Activated CD4-positive, alpha-beta T cell treated with anti-CD3 and anti-CD28 coated beads, Interleukin-2, amount 10 ng/mL, durations not matched to agents 24 days and 14 days (primary cell): Measurements from ENCODE around the gene PRKAR1B. TPM values are rescaled to one million over a fixed set of nuclear protein-coding genes. Genes with fewer than 3 reads are reported as not detected.
"Not testable (repeated sequence)": the region's sequence is repeated elsewhere in the genome, so short reads cannot be mapped to it uniquely, and the experiment has no call there.

Experiments used
- DNase-seq: peaks from one replicate; pipeline ENCODE4 v3.0.0; 2022
- H3K27ac Mint-ChIP-seq: one replicate; pipeline ENCODE4 v1.8.0; 2022; ENCODE audit warnings: mild to moderate bottlenecking, mixed read lengths
- H3K27me3 Mint-ChIP-seq: one replicate; pipeline ENCODE4 v1.8.0; 2022; ENCODE audit warnings: mixed read lengths
- H3K36me3 Mint-ChIP-seq: one replicate; pipeline ENCODE4 v1.8.0; 2022; ENCODE audit warnings: low read depth, mild to moderate bottlenecking, mixed read lengths
- H3K4me1 Mint-ChIP-seq: one replicate; pipeline ENCODE4 v1.8.0; 2021; ENCODE audit warnings: mixed read lengths
- H3K4me3 Mint-ChIP-seq: one replicate; pipeline ENCODE4 v1.8.0; 2022; ENCODE audit warnings: mild to moderate bottlenecking, moderate library complexity, mixed read lengths
- H3K9me3 Mint-ChIP-seq: one replicate; pipeline ENCODE4 v1.8.0; 2021; ENCODE audit warnings: mixed read lengths
- intact Hi-C: fragments of 100-400 bp; cut with micrococcal nuclease; formaldehyde crosslinking; loops from one replicate; pipeline ENCODE4 v1.15.1; 2023
- total RNA-seq: library from RNA; stranded (reverse); gene quantifications from 2 replicates; pipeline ENCODE4 v1.2.3, GENCODE V29; 2022

The PRKAR1B gene
- total RNA-seq, 1 donor from 2014 or later: 47.0 TPM

DNA sequence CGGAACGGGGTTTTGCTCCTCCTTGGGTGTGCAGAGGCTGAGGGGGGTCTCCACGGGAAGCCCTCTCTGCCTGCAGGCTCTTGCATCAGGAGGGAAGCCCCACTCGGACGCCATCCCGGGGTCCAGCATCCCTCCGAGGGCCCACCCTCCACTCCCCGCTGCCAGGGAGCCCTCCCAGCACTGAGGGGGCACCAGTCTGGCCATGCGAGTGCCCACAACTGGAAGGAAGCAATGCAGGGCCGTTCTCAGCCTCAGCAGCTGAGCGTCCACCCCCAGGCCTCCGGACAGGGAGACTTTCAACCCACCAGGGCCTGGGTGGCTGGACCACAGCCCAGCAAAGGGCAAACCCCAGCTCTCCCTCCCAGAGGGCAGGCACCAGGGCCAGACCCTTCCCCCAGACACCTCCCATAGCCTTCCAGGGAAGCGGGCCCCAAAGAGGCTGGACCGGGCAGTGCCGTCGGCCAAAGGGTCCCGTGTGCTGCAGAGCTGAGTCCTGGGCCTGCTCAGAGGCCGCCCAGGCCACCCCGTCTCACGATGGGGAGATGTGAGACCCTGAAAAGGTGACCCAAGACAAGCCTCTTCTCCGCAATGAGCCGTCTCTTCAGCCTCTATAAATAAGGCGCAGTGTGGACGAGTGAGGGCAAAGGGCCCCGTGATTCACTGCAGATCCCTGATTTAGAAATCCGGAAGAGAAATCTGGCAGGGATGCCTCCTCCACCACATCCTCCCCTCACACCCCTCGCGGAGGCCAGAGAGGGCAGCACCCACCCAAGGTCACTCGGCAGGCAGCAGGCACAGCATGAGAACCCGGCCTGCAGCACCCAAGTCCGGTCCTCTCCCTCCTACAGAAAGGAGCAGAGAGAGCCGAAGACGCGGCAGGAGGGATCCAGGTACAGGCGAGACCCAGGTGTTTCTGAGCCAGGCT, 82.4 kb downstream of the PRKAR1B start:
- H3K9me3 Mint-ChIP-seq: no peaks in the 10 kb centered on the region
- intact Hi-C loops: no loop called here
- peaks cover 9% of the 10 kb centered on the region for H3K36me3 Mint-ChIP-seq
- peaks cover 6% of the 10 kb centered on the region for H3K4me1 Mint-ChIP-seq
- no peak overlapping the region for H3K4me3 Mint-ChIP-seq
- no peak overlapping the region for H3K27ac Mint-ChIP-seq
- no peak for DNase-seq
- no peaks in the 10 kb centered on the region for H3K27me3 Mint-ChIP-seq

DNA sequence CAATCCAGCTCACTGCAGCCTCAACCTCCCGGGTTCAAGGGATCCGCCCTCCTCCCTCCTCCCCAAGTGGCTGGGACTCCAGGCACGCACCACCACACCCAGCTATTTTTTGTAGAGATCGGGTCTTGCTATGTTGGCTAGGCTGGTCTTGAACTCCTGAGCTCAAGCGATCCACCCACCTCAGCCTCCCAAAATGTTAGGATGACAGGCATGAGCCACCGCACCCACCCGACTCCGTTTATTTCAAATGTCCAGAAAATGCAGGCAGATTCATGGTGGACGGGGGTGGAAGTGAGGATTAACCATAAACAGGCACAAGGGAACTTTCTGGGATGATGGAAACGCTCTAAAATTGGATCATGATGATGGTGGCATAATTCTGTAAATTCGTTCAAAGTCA, 85.1 kb downstream of the PRKAR1B start:
- intact Hi-C loops: no loop called here
- Mint-ChIP-seq H3K9me3 (no peaks in the 10 kb centered on the region), H3K36me3 (peaks cover 7% of the 10 kb centered on the region), H3K27ac (no peak overlapping the region), H3K27me3 (no peaks in the 10 kb centered on the region), H3K4me1 (peaks cover 6% of the 10 kb centered on the region), H3K4me3 (no peak overlapping the region)
- no peak for DNase-seq

DNA sequence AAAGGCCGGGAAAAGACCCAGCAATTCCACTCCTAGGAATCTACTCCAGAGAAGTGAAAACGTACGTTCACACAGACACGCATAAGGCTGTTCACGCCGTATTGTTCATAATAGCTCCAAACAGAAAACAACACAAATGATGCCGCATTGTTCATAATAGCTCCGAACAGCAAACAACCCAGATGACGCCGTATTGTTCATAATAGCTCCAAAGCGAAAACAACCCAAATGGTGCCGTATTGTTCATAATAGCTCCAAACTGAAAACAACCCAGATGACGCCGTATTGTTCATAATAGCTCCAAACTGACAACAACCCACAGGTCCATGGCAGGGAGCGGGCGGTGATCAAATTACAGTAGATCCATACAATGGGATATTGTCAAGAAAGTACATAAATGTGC, 85.8 kb downstream of the PRKAR1B start:
- DNase-seq: no peak
- Mint-ChIP-seq H3K36me3 (peaks cover 6% of the 10 kb centered on the region), H3K4me1 (peaks cover 6% of the 10 kb centered on the region), H3K27ac (no peak overlapping the region), H3K9me3 (no peaks in the 10 kb centered on the region), H3K27me3 (no peaks in the 10 kb centered on the region), H3K4me3 (no peak overlapping the region)
- intact Hi-C loops: no loop called here

DNA sequence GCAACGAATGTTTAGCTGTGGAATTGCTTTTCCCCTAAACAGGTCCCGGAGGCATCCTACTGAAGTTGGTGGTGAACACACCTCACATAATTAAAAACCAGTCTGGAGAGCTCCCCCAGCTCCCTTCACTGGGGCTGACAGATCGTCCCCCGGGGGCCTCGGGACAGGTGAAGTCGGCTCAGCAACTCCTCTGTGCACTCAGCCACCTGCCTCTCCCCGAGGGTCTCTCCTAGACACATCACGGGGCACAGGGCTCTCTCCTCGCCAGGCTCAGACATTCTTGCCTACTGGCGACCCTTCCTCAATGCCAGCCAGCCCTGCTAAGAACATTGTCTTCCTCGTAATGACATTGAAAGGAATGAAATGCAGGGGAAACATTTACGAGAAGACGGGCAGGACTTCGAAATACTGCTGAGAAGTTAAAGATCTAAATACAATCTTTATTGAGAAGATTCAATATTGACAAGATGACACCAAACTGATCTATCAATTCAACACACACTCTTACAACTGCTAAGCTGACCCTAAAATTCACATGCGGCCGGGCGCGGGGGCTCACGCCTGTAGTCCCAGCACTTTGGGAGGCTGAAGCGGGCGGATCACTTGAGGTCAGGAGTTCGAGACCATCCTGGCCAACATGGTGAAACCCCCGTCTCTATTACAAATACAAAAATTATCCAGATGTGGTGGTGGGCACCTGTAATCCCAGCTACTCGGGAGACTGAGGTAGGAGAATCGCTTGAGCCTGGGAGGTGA, 88.6 kb downstream of the PRKAR1B start:
- H3K4me1 Mint-ChIP-seq: peaks cover 6% of the 10 kb centered on the region
- no peak for DNase-seq
- no peaks in the 10 kb centered on the region for H3K9me3 Mint-ChIP-seq
- H3K27ac Mint-ChIP-seq: no peak overlapping the region
- H3K4me3 Mint-ChIP-seq: no peak overlapping the region
- intact Hi-C loops: loop anchor here (10.0 kb wide), 1 partner anchor 304 kb away; no protein-coding TSS in a partner anchor
- peaks cover 6% of the 10 kb centered on the region for H3K36me3 Mint-ChIP-seq
- H3K27me3 Mint-ChIP-seq: no peaks in the 10 kb centered on the region

DNA sequence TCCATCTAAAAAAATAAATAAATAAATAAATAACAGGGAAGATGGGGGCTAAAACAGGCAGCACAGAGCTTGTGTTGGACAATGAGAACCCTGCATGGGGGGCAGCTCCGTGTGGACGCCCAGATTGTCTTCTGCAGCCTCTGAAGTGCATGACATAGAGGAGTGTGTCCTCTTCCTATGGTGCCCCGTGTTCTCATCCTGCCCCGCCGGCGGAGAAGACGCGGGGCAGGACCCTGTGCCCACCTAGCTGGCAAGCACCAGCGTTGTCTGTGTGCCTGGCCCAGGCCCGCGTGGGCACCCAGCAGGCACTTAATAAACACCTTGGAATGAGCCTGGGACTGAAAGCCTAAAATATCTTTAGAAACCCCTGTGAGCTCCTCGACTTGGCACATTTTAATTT, 89.3 kb downstream of the PRKAR1B start:
- H3K27ac Mint-ChIP-seq: no peak overlapping the region
- intact Hi-C loops: loop anchor here (10.0 kb wide), 1 partner anchor 303 kb away; no protein-coding TSS in a partner anchor
- no peaks in the 10 kb centered on the region for H3K27me3 Mint-ChIP-seq
- no peaks in the 10 kb centered on the region for H3K9me3 Mint-ChIP-seq
- peaks cover 6% of the 10 kb centered on the region for H3K4me1 Mint-ChIP-seq
- H3K4me3 Mint-ChIP-seq: no peak overlapping the region
- DNase-seq: no peak
- peaks cover 6% of the 10 kb centered on the region for H3K36me3 Mint-ChIP-seq

DNA sequence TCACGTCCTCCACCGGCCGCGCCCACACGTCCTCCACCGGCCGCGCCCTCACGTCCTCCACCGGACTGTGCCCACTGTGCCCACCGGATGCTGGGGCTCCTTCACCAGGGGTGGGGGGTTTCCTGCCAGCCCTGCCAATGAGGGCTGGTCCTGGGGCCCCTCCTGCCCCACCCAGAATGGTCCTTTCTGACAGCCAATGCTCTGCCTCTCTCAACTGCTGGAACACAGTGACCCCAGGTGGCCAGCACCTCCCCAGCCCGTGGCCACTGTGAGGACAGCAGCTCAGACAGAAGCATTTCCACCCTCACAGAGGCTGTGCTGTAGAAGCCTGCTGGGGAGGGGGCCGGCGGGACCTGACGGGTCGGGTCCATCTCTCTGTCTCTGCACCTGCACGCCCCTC, 90.7 kb downstream of the PRKAR1B start:
- intact Hi-C loops: loop anchor here (10.0 kb wide), 1 partner anchor 302 kb away; no protein-coding TSS in a partner anchor
- peaks cover 6% of the 10 kb centered on the region for H3K4me1 Mint-ChIP-seq
- DNase-seq: peak; percentile 79
- no peak overlapping the region for H3K27ac Mint-ChIP-seq
- no peaks in the 10 kb centered on the region for H3K9me3 Mint-ChIP-seq
- no peak overlapping the region for H3K4me3 Mint-ChIP-seq
- H3K27me3 Mint-ChIP-seq: no peaks in the 10 kb centered on the region
- H3K36me3 Mint-ChIP-seq: peaks cover 4% of the 10 kb centered on the region

DNA sequence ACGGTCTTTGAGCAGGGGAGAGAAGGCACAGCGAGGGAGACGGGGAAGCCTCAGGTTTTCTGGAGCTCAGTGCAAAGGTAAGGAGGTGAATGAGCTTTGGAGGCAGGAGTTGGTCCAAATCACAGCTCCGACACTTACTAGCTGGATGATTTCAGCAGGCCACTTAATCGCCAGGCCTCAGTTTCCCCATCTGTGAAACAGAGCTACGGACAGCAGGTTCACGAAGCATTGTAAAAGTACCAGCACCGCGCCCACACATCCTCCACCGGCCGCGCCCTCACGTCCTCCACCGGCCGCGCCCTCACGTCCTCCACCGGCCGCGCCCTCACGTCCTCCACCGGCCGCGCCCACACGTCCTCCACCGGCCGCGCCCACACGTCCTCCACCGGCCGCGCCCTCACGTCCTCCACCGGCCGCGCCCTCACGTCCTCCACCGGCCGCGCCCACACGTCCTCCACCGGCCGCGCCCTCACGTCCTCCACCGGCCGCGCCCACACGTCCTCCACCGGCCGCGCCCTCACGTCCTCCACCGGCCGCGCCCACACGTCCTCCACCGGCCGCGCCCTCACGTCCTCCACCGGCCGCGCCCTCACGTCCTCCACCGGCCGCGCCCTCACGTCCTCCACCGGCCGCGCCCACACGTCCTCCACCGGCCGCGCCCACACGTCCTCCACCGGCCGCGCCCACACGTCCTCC, 91.2 kb downstream of the PRKAR1B start:
- not testable (repeated sequence) for H3K27me3 Mint-ChIP-seq, H3K27ac Mint-ChIP-seq, H3K4me1 Mint-ChIP-seq, H3K9me3 Mint-ChIP-seq, H3K4me3 Mint-ChIP-seq, H3K36me3 Mint-ChIP-seq, DNase-seq
- intact Hi-C loops: loop anchor here (10.0 kb wide), 1 partner anchor 301 kb away; no protein-coding TSS in a partner anchor

DNA sequence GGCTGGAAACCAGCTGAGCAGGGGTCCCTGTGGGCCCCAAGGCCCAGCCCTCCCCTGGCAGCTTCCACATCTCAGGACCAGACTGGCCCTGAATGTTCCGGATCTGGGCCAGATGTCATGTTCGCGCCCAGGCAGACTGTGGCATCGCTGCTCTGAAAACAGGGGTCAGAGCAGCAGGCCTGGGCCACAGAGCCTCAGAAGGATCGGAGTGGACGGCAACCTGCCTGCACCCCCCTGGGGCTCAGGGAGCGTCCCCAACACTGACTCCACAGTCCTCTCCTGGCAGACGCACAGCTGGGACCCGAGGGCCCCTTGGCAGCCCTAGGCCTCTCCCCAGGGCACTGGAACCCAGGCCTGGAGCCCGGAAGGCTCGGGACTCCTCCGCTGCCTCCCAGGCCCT, 91.9 kb downstream of the PRKAR1B start:
- intact Hi-C loops: loop anchor here (10.0 kb wide), 1 partner anchor 300 kb away; no protein-coding TSS in a partner anchor
- Mint-ChIP-seq H3K4me3 (no peak overlapping the region), H3K27me3 (no peaks in the 10 kb centered on the region), H3K9me3 (no peaks in the 10 kb centered on the region), H3K4me1 (peaks cover 2% of the 10 kb centered on the region), H3K27ac (no peak overlapping the region), H3K36me3 (no peaks in the 10 kb centered on the region)
- DNase-seq: no peak

DNA sequence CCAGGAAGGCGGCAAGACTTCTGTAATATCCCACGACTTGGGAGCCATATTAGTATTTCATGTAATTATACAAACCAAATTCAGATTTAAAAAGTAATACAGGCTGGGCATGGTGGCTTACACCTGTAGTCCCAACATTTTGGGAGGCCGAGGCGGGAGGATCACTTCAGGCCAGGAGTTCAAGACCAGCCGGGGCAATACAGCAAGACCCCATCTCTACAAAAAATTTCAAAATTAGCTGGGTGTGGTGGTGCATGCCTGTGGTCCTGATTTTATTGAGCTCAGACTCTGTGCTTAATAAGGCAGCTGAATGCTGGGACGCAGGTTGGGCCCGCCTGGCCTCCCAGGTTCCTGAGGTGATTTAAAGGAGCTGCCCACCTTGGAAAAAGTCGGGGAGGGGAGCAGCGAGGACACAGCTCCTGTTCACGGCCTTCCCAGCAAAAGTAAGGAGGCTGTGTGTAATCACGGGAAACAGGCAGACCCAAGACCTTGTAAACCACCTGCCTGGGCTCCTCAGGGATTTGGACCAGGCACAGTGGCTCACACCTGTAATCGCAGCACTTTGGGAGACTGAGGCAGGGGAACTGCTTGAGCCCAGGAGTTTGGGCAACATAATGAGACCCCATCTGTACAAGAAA, 93.6 kb downstream of the PRKAR1B start:
- no peaks in the 10 kb centered on the region for H3K27me3 Mint-ChIP-seq
- intact Hi-C loops: loop anchor here (10.0 kb wide), 1 partner anchor 299 kb away; no protein-coding TSS in a partner anchor
- no peak for DNase-seq
- H3K9me3 Mint-ChIP-seq: no peaks in the 10 kb centered on the region
- H3K27ac Mint-ChIP-seq: no peak overlapping the region
- H3K4me3 Mint-ChIP-seq: no peak overlapping the region
- H3K36me3 Mint-ChIP-seq: no peaks in the 10 kb centered on the region
- H3K4me1 Mint-ChIP-seq: no peaks in the 10 kb centered on the region

DNA sequence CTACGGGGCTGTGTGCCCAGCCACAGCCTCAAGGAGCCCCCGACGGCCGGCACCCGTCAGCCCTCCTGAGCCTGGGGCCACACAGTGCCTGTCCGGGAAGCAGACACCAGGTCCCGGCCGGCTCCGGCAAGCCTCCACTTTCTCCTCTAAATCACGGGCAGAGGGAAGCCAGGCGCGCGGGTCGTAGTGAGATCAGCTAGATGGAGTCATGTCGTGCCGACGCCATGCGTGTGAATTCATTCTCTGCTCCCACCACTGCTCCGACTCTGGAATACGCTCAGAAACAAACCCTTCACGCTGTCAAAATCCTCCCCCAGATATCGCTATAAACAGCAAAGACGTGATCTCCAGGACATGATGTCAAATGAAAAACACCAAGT, 94.3 kb downstream of the PRKAR1B start:
- intact Hi-C loops: loop anchor here (10.0 kb wide), 1 partner anchor 298 kb away; no protein-coding TSS in a partner anchor
- Mint-ChIP-seq H3K36me3 (no peaks in the 10 kb centered on the region), H3K27ac (no peak overlapping the region), H3K4me3 (no peak overlapping the region), H3K9me3 (no peaks in the 10 kb centered on the region), H3K27me3 (no peaks in the 10 kb centered on the region), H3K4me1 (no peaks in the 10 kb centered on the region)
- no peak for DNase-seq

DNA sequence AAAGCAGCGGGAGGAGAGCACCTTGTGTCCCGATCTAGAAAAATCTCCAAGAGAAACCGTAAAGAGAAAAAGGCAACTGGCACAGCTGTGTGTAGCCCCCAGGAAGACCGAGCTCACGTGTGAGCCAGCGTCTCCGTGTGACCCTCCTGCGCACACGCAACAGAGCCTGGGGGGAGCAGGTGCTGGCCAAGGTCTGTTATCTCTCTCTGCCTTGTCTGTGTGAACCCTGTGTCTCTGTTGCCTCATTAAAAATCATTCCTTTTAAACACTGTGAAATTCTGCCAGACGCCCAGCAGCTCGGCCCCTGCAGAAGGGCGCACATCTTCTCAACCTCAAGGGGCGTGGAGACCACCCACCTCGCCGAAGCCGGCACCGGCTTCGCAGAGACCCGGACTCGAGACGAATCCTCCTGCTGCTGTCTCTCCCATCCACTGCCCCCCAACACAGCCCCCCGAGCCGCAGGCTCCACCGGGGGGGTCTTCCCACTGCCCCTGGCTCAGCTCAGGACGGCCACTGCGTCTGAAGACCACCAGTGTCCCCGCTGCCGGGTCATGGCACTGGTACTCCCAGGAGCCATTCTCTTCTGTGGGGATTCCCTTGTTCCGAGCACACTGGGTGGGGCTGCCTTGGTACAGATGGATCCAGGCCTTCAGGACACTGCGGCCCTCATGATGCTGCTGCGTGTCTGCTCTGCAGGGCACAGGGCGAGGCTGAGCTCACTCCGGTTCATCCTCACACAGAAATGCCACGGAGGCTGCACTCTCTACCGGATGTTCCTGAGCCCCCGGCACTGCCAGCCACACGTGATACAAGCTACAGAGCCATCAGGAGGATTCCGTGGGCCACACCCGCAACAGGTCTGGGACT, 94.9 kb downstream of the PRKAR1B start:
- no peaks in the 10 kb centered on the region for H3K27me3 Mint-ChIP-seq
- DNase-seq: no peak
- no peak overlapping the region for H3K27ac Mint-ChIP-seq
- no peak overlapping the region for H3K4me3 Mint-ChIP-seq
- intact Hi-C loops: loop anchor here (10.0 kb wide), 1 partner anchor 297 kb away; no protein-coding TSS in a partner anchor
- no peaks in the 10 kb centered on the region for H3K4me1 Mint-ChIP-seq
- no peaks in the 10 kb centered on the region for H3K36me3 Mint-ChIP-seq
- no peaks in the 10 kb centered on the region for H3K9me3 Mint-ChIP-seq

DNA sequence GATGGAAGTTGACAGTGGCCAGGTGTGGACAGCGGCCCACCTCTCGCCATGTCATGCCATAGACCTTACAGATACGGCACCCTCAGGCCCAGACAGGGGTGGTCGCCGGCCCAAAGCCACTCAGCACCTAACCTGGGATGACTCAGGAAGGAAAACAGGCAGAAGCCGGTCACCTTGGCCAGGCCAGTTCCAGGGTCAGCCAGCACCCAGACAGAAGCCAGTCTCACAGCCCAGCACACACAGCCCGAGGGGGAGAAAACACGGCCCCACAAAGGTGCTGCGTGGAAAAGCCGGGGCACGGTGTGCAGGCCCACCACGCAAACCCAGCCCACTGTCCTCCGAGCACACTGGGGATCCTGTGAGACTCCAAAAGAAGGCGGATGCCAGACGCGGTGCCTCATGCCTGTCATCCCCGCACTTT, 95.8 kb downstream of the PRKAR1B start:
- intact Hi-C loops: loop anchor here (10.0 kb wide), 1 partner anchor 296 kb away; no protein-coding TSS in a partner anchor
- Mint-ChIP-seq H3K4me1 (no peaks in the 10 kb centered on the region), H3K4me3 (no peak overlapping the region), H3K27ac (no peak overlapping the region), H3K36me3 (no peaks in the 10 kb centered on the region), H3K27me3 (no peaks in the 10 kb centered on the region), H3K9me3 (no peaks in the 10 kb centered on the region)
- no peak for DNase-seq
